Measurements from ENCODE around the gene POLN.

The POLN gene

GRCh38 chr4:2067446-2068197 is 174.3 kb downstream of the POLN start:
- peak; percentile 1 for DNase-seq

GRCh38 chr4:2066571-2067445 is 175.1 kb downstream of the POLN start:
- DNase-seq: peak; percentile 11

- peak; percentile 8 for DNase-seq
Observed at GRCh38 chr4:2066011-2066551, 175.8 kb downstream of the POLN start.

GRCh38 chr4:2065106-2065930 is 176.6 kb downstream of the POLN start:
- DNase-seq: peak; percentile 6

- peak; percentile 9 for DNase-seq
Observed at GRCh38 chr4:2064276-2064991, 177.5 kb downstream of the POLN start.

- no peak for DNase-seq
Observed at GRCh38 chr4:2063557-2064275, 178.2 kb downstream of the POLN start.

- DNase-seq: no peak
Observed at GRCh38 chr4:2062808-2063524, 179.0 kb downstream of the POLN start.

GRCh38 chr4:2062168-2062807 is 179.6 kb downstream of the POLN start:
- DNase-seq: no peak

- DNase-seq: no peak
Observed at GRCh38 chr4:2061186-2062131, 180.5 kb downstream of the POLN start.

- DNase-seq: no peak
Observed at GRCh38 chr4:2060611-2061185, 181.2 kb downstream of the POLN start.

GRCh38 chr4:2059726-2060602 is 182.0 kb downstream of the POLN start:
- no peak for DNase-seq

GRCh38 chr4:2059046-2059725 is 182.7 kb downstream of the POLN start, which contains the start of gene NAT8L:
TSS of gene NAT8L (plus strand) at chr4:2059327. CDS start at chr4:2059512, 185 bp downstream.
- DNase-seq: no peak

- DNase-seq: no peak
Observed at GRCh38 chr4:2058264-2059045, 183.5 kb downstream of the POLN start.

- no peak for DNase-seq
Observed at GRCh38 chr4:2057382-2058065, 184.4 kb downstream of the POLN start.

- DNase-seq: no peak
Observed at GRCh38 chr4:2054217-2054616, 187.7 kb downstream of the POLN start.

Data from activated CD8-positive, alpha-beta memory T cell treated with anti-CD3 and anti-CD28 coated beads, Interleukin-2, amount 50 U/mL, for 4 hours (primary cell).